DMS114 treated with DMSO at 0.1 percent for 48 hours (cell line): ENCODE results near the gene LHPP.
A peak's percentile ranks its signal among the peaks of the same experiment; 100 is the strongest.
"Not testable (repeated sequence)": the region's sequence is repeated elsewhere in the genome, so short reads cannot be mapped to it uniquely, and the experiment has no call there.

Source experiments
- DNase-seq: peaks from one replicate; lab custom pipeline; 2025; ENCODE audit not compliant: unreplicated experiment; lab: John Stamatoyannopoulos, UW

The LHPP gene

DNA sequence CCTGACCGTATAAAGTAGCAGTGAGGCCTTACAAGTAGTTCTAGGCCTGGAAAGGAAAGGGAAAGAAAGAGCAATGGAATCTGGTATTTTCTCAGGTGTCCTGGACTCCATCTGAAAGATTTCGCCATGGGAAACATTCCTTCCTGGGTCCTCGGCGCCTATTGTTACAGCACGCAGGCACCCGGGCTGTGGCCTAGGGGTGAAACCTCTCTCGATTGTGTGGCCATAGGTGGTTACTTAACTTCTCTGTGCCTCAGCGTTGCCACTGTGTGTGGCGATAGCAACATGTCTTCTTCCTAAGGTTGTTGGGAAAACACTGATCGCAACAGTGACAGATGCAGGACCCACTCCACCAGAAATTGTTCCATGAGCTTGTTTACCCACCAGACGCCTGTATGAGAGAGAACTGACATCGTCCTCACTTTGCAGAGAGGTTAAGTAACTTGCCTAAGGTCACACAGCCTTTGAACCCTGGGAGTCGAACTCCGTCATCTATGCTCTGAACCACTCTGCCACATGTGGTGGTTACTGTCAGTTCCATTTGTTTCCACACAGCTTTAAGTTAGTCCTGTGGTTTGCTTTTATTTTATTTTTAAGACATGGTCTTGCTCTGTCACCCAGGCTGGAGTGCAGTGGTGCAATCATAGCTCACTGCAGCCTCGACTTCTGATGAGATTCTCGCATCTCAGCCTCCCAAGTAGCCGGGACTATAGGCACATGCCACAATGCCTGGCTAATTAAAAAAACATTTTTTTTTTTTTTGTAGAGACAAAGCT is 73.4 kb downstream of the LHPP start:
- no peak for DNase-seq

DNA sequence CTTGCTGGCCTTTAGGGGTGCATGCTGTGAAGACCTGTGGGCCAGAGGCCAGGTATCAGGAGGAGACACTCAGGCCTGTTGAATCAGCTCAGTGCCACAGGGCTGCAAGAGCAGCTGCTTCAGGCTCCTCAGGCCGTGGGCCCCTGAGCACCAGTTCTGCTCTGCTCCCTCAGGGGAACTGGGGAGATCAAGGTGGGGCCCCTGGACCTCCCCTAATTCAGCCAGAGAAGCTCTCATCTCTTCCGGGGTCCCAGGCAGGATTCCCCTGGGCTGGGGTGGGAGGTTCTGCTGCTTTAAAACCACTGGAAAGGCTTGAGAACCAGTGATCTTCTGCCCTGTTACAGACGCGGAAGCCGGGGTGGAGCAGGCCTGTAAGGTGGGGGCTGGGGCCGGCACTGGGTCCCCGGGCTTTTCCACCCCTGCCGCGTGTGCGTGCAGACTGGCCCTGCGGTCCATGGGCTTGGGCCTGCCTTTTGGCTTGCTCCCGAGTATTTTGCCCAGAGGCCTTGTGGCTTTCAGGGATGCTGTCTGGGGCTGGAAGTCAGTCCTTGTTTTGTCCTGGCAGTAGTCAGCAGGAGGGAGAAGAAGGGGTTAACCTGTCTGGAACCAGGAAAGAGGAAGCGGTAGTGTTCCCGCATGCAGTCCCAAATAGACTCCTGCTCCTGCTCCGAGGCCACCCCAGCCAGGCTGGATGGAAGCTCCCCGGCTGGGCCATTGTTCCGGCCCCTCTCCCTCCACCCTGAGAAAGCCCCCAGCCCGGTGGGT is 74.3 kb downstream of the LHPP start:
- no peak for DNase-seq

DNA sequence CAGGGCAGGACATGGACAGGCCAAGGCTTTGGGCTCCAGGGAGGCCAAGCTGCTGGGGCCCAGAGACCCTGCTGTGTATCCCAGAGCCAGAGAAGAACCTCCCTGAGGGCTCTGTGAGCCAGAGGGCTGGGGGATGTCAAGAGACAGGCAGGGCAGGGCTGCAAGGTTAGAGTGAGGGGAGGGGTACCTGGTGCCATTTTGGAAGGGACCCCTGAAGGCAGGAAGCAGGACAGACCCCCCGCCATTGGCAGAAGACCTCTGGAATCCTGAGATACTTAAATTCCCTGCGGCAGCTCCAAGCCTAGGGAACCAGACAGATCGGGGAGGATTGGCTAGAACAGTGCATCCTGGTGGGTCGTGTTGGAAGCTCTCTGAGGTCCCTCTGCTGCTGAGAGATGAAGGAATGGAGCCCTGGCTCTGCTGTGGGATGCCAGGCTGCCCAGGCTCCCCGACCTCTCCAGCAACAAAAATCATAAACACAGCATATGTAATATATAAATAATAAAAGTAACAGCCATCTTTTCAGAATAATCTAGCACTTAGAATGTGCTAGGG is 75.0 kb downstream of the LHPP start:
- DNase-seq, result no peak

DNA sequence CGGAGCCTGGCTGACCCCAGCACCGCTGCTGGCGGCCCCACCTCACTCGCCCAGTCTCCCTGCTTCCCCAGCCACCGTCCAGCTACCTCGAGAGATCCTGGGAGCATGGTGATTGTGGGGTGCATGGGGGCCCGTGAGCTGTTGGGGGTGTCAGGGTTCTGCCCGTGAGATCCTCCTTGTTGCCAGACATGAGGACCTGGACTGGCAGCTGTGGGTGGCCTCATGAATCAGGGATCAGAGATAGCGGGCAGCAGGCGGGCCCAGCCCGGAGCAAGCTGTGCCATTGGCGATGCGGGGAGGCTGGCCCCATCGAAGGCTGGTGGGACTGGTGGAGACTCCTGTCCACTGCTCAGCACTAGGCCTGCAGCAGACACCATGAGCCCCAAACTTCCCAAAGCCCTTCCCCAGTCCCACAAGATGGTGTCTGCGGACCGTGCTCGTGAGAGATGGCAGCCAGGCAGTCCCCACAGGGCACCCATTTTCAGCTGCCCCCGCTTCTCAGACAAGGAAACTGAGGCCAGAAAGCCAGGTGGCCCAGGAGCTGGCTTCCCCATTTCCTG is 75.6 kb downstream of the LHPP start:
- no peak for DNase-seq

DNA sequence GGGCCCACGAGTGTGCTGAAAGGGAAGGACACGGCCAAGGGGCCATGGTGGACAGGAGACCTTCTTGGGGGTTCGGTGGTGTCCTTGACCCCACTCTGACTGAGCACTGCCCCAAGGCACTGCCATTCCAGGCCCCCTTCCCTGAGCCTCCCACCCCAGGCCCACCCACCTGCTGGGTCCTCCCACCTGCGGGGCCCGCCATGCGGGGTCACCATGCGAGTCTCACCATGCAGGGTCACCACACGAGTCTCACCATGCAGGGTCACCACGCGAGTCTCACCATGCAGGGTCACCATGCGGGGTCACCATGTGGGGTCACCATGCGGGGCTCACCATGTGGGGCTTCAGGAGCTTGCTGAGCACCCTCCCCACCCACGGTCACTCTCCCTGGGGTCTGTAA is 76.3 kb downstream of the LHPP start:
- no peak for DNase-seq

DNA sequence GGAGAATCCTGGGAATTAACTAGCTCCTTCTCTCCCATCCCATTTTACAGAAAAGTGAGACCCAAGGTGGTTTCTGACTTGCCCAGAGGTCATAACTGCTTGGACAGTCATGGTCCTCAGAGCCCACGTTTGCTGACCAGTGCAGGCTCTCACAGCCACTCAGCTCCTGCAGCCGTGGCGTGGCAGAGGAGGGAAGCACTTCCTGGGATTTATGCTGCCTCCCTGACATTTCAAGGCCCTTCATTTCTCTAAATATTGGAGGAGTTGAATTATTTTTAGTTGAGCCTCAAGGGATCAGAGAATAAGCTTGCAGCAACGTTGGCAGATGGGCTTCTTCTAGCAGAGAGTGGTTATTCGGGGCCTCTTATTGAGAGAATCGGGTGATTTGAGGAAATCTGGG is 77.1 kb downstream of the LHPP start:
- DNase-seq, result no peak

DNA sequence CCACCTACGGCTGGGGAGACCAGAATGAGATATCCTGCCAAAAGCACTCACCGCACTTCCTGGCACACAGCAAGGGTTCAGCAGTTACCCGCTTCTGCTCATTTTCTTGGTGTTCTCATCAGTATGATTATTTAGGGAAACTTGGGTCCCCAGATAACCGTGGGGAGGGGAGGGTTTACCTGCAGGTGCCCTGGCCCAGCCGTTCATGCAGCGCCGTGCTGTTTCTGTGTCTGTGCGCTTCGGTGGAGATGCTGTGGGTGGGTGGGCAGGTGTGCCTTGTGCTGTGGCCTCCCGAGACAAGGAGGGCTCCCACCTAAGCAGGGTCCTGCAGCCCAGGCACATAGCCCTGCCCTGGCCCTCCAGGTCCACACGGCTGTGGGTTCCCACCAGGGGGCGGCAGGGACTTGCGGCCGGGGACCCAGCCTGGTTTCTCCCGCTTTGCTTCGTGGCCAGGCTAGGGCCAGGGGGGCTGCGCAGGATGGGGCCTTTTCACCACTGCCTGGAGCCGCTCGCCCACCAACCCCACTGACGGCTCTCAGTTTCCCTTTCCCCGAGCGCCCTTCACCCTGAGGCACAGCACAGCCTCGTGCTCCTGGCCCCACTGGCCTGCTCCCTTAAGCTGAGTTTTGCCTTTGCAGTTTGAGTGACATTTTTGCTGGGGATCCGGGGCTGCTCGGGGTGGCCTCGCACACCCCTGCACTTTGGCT is 78.5 kb downstream of the LHPP start:
- peak; percentile 6 for DNase-seq

DNA sequence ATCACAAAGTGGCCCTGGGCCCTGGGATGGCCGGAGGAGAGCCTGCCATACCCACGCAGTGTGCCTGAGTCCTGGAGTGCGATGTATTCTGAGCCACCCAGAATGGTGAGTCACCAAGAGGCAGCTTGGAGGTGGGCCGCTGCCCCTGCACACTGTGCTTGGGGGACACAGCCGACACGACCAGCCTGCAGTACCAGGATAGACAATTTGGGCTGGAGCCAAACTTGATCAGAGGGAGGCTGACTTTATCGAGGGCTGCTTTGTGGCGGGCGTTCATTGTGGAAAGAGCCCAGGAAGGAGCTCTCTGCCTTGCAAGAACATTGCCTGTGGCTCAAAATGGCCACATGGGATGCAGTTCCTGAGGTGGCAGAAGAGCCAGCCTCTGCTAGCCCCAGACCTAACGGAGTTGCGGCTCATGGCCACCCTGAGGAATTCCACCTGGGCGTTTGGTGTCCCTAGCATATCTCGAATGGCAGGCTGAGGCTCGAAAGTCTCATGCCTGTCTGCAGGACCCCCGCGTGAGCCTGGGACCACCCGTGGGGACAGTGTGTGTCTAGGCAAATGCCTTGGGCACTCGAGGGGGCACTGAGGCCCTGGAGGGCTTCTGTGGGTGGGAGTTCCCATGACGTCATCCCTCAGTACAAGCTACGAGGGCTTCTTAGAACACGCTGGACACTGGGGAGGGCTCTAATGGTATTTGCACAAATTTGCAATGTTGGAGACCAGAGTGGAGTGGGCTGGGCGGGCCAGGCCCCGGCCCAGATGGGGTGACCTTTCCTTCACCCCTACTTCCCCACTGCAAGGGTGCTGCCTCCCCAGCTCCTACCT is 79.7 kb downstream of the LHPP start:
- no peak for DNase-seq

GRCh38 chr10:124542336-124542735 is 80.7 kb downstream of the LHPP start:
- no peak for DNase-seq

- no peak for DNase-seq
Measured at GRCh38 chr10:124543146-124543545, 81.5 kb downstream of the LHPP start.

- DNase-seq, result no peak
Measured at GRCh38 chr10:124543971-124544370, 82.3 kb downstream of the LHPP start.

DNA sequence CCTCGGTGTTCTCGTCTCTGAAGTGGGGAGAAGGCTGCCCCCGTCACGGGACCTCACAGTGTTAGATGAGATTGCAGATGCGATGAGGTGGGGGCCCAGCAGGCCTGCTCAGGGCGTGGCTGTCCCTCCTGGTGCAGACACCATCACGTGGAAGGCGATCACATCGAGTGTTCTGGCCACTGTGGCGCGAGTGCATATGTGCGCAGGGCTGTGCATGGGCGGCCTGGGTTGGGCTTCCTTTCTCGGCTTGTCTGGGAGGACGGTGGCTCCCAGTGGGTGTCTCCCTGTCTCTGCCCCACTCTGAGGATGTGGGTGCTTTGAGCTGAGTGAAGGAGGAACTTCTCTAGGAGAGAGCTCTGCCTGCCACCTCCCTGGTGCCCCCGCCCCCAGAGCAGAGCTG is 83.1 kb downstream of the LHPP start:
- no peak for DNase-seq

DNA sequence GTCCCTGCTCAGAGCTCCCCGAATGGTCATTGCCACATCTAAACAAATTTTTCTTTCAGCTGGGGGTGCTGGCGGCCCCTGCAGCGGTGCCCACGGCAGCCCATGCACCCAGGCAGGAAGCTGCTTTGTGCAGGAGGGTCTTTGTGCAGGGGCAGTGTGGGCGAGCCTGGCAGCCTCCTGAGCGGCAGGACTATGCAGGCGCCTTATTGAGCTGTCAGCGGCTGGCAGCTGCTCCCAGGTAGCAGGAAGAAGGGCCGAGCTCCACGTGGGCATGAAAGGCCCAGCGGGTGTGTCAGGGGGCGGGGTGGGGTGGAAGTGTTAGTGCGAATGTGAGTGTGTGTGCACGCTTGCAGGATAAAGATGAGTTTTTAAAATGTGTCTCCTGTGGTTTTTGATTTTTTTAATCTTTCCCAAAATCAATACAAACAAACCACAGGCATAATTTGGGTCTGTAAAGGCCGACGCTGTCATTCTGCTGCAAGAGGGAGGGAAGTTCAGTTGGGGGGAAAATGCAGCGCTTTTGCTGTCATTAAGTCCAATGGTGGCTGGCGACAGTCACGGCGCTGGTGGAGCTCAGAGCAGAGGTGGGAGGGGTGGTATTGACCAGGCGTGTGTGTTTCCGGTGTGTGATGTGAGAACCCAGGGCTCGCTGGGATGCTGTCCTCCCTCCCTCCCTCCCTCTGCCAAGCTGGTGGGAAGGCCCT is 83.9 kb downstream of the LHPP start:
- DNase-seq, result no peak

DNA sequence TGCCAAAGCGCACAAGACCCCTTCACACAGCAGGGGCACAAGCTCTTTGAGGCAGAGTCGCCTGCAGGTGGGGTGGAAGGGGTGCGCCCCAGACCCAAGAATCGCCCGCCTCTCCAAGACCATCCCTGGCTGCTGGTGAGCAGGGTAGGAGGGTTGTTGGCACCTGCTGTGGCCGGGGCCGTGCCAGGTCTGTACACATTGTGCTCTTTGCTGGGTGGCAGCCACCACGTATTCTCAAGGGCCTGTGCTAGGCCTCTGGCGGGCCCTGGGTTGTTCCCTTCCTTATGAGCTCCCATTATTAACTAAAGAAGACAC is 84.4 kb downstream of the LHPP start:
- no peak for DNase-seq

GRCh38 chr10:124546957-124547646 is 85.5 kb downstream of the LHPP start:
- no peak for DNase-seq

DNA sequence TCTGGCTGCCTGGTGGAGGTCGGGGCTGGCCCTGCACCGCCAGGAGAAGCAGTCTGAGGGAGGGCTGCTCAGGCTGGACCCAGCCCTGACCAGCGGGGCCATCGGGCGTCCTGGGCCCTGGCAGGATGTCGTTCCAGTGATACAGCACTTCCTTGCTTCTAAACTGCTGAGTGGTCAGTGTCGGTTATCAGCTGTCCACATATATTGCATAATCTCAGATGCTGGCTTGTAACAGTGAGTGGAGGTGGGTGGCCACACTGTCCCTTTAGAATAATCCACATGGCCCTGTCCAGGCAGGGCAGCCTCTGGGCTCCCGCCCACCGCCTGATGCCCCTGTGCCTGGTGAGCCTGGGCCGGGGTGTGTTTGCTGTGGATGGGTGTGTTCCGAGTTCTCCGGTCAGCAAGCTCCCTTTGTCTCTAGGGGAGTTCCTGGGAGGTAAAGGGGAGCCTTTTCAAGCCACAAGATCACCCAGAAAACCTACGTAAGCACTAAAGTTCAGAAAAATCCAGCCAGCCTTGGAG is 86.1 kb downstream of the LHPP start:
- DNase-seq, result no peak

DNA sequence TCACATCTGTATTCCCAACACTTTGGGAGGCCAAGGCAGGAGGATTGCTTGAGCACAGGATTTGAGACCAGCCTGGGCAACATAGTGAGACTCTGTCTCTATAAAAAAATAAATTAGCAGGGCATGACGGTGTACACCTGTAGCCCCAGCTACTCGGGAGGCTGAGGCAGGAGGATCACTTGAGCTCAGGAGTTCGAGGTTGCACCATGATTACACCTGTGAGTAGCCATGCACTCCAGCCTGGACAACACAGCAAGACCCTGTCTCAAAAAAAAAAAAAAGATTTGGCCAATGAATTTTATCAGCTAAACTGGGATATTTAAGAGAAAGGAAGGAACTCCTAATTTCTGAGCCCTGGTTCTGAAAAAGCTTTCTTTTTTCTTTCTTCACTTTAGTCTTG is 87.5 kb downstream of the LHPP start:
- not testable (repeated sequence) for DNase-seq

- no peak for DNase-seq
Measured at GRCh38 chr10:124550293-124551034, 88.8 kb downstream of the LHPP start.
